ENCODE data around the gene LAPTM5. TPM values are rescaled to one million over a fixed set of nuclear protein-coding genes. Genes with fewer than 3 reads are reported as not detected.

LAPTM5 gene
- total and polyA plus RNA-seq, 2 of the 13 experiments (the other 11 are each of a cell fraction or from before 2014, with no cell fraction given): 0.41 to 0.86 TPM

- H3K4me3 ChIP-seq (replicated peaks in 1 of 3; ENCODE audit: insufficient read depth in 1 of 3, low read depth in 2 of 3, low read length in 3 of 3): no peak overlapping the region
- TF ChIP-seq ZBTB26 (CRISPR knock-in tag; IDR thresholded peaks at IDR 0.05; ENCODE audit: borderline replicate concordance) (no peak), ZBTB21 (CRISPR knock-in tag; IDR thresholded peaks at IDR 0.05) (no peak), ZNF629 (CRISPR knock-in tag; conservative IDR thresholded peaks at IDR 0.05) (no peak)
- intact Hi-C loops (cut with micrococcal nuclease; ENCODE audit: unreplicated experiment) (no loop called here), in situ Hi-C loops (cut with HindIII; ENCODE audit: extremely low pct_ligation_motif_present, low pct_unique_long_range_greater_than_20kb) (loop anchor here (25.0 kb wide), 1 partner anchor 1351 kb away; no protein-coding TSS in a partner anchor)
- ATAC-seq: no peak
- no peaks in the 10 kb centered on the region for H3K79me2 ChIP-seq (ENCODE audit: insufficient read depth, low read length)
- H3K4me2 ChIP-seq (ENCODE audit: low read depth, low read length): no peak overlapping the region
- no peak for DNase-seq (ENCODE audit: low spot score)
- H3K36me3 ChIP-seq (replicated peaks in 1 of 2; ENCODE audit: control insufficient read depth in 1 of 2, insufficient read depth in 2 of 2, low read length in 2 of 2): no peaks in the 10 kb centered on the region
- POLR2A ChIA-PET: no interaction called here
- no TSS peak for BruUV-seq (replicated peaks)
- CTCF ChIA-PET (ENCODE audit: low intra/inter-chr PET ratio, low total read pairs): no interaction called here
- no peak overlapping the region for H2AFZ ChIP-seq (ENCODE audit: low read length)
- H3K9me3 ChIP-seq (ENCODE audit: low read length): no peaks in the 10 kb centered on the region
- H4K20me1 ChIP-seq (ENCODE audit: insufficient read depth, low read length): no peaks in the 10 kb centered on the region
- H3K27ac ChIP-seq (ENCODE audit: extremely low read length, insufficient read depth, low read length): no peak overlapping the region
- peaks cover 6% of the 10 kb centered on the region; the same call in 1 of the 2 replicates for H3K4me1 ChIP-seq (ENCODE audit: insufficient read depth, low read length)
- H3K27me3 ChIP-seq (ENCODE audit: control insufficient read depth in 1 of 2, insufficient read depth in 2 of 2, low read length in 2 of 2): peaks cover 4 to 6% of the 10 kb centered on the region in 2 experiments; a peak in 3 of 5 replicates
- no peak for FAIRE-seq
- H3K9ac ChIP-seq (ENCODE audit: insufficient read depth, low read depth, low read length): no peak overlapping the region
- 71% methylated on average over 6 of the region's 6 CpGs for WGBS (ENCODE audit: low lambda C conversion rate)
Measured at GRCh38 chr1:30687886-30688285, 69.7 kb downstream of the LAPTM5 start.

- peaks cover 1 to 2% of the 10 kb centered on the region in 2 experiments; a peak in 2 of 5 replicates for H3K27me3 ChIP-seq (ENCODE audit: control insufficient read depth in 1 of 2, insufficient read depth in 2 of 2, low read length in 2 of 2)
- H3K79me2 ChIP-seq (ENCODE audit: insufficient read depth, low read length): no peaks in the 10 kb centered on the region
- H3K4me3 ChIP-seq (replicated peaks in 1 of 3; ENCODE audit: insufficient read depth in 1 of 3, low read depth in 2 of 3, low read length in 3 of 3): no peak overlapping the region; a peak in 1 of 6 replicates
- peak overlapping the region; percentile 65; the same call in 1 of the 2 replicates for H3K4me2 ChIP-seq (ENCODE audit: low read depth, low read length)
- 71% methylated on average over 10 of the region's 10 CpGs for WGBS (ENCODE audit: low lambda C conversion rate)
- H2AFZ ChIP-seq (ENCODE audit: low read length): no peak overlapping the region
- intact Hi-C loops (cut with micrococcal nuclease; ENCODE audit: unreplicated experiment) (no loop called here), in situ Hi-C loops (cut with HindIII; ENCODE audit: extremely low pct_ligation_motif_present, low pct_unique_long_range_greater_than_20kb) (loop anchor here (25.0 kb wide), 1 partner anchor 1349 kb away; no protein-coding TSS in a partner anchor)
- no peak for TF ChIP-seq TBL1XR1 (IDR thresholded peaks at IDR 0.05; ENCODE audit: borderline replicate concordance, low read length, partially characterized antibody)
- TF ChIP-seq HINFP (CRISPR knock-in tag; IDR thresholded peaks at IDR 0.05; ENCODE audit: low read depth): no peak
- TF ChIP-seq ARNT (IDR thresholded peaks at IDR 0.05): no peak
- TF ChIP-seq SNAPC5 (CRISPR knock-in tag; IDR thresholded peaks at IDR 0.05; ENCODE audit: borderline replicate concordance): no peak
- no peak for TF ChIP-seq ETV6 (CRISPR knock-in tag; conservative IDR thresholded peaks at IDR 0.05)
- no peak overlapping the region for H3K9ac ChIP-seq (ENCODE audit: insufficient read depth, low read depth, low read length)
- H3K9me3 ChIP-seq (ENCODE audit: low read length): no peaks in the 10 kb centered on the region
- no peak overlapping the region for H3K27ac ChIP-seq (ENCODE audit: extremely low read length, insufficient read depth, low read length)
- BruUV-seq (replicated peaks): no TSS peak
- FAIRE-seq: no peak
- ATAC-seq: no peak
- no peaks in the 10 kb centered on the region for H3K36me3 ChIP-seq (replicated peaks in 1 of 2; ENCODE audit: control insufficient read depth in 1 of 2, insufficient read depth in 2 of 2, low read length in 2 of 2)
- no peak for DNase-seq (ENCODE audit: low spot score)
- H4K20me1 ChIP-seq (ENCODE audit: insufficient read depth, low read length): no peaks in the 10 kb centered on the region
- POLR2A ChIA-PET: no interaction called here
- CTCF ChIA-PET (ENCODE audit: low intra/inter-chr PET ratio, low total read pairs): no interaction called here
- H3K4me1 ChIP-seq (ENCODE audit: insufficient read depth, low read length): peaks cover 6% of the 10 kb centered on the region; the same call in 1 of the 2 replicates
Measured at GRCh38 chr1:30686236-30686935, 71.2 kb downstream of the LAPTM5 start.

Measured in HepG2 (cell line).